WI38 (cell line): ENCODE results near the gene SCAF4.
"Not testable (repeated sequence)": the region's sequence is repeated elsewhere in the genome, so short reads cannot be mapped to it uniquely, and the experiment has no call there.

Source experiments
- H3K4me3 ChIP-seq: 2 replicates; pipeline ENCODE4 v1.5.1; 2011; ENCODE audit warnings: low read depth, mild to moderate bottlenecking, control low read depth, low read length
- TF ChIP-seq, protein P1 (sequence below): IDR thresholded peaks from 2 replicates; pipeline ENCODE4 v1.5.1; 2012; ENCODE audit warnings: low read depth, mild to moderate bottlenecking, control low read depth, low read length

SCAF4 gene

DNA sequence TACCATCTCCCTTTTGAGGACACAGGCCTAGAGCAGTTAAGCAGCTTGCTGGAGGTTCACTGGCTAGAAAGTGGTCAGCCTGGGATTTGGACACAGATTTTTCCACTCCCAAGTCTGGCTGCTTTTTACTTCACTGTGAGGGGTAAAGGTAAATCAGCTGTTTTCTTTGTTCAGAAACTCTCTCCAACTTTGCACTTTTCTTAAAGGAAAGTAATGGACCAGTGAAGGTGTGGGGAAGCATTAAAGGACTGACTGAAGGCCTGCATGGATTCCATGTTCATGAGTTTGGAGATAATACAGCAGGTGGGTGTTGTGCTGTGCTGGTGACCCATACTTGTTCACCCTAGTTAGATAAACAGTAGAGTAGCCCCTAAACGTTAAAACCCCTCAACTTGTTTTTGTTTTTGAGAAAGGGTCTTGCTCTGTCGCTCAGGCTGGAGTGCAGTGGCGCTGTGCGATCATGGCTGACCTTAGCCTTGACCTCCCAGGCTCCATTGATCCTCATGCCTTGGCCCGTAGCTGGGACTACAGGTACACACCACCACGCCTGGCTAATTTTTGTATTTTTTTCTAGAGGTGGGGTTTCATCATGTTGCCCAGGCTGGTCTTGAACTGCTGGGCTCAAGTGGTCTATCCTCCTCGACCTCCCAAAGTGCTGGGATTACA, 68.2 kb downstream of the SCAF4 start:
- TF ChIP-seq, protein P1, sequence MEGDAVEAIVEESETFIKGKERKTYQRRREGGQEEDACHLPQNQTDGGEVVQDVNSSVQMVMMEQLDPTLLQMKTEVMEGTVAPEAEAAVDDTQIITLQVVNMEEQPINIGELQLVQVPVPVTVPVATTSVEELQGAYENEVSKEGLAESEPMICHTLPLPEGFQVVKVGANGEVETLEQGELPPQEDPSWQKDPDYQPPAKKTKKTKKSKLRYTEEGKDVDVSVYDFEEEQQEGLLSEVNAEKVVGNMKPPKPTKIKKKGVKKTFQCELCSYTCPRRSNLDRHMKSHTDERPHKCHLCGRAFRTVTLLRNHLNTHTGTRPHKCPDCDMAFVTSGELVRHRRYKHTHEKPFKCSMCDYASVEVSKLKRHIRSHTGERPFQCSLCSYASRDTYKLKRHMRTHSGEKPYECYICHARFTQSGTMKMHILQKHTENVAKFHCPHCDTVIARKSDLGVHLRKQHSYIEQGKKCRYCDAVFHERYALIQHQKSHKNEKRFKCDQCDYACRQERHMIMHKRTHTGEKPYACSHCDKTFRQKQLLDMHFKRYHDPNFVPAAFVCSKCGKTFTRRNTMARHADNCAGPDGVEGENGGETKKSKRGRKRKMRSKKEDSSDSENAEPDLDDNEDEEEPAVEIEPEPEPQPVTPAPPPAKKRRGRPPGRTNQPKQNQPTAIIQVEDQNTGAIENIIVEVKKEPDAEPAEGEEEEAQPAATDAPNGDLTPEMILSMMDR = no peak
- H3K4me3 ChIP-seq = no peak overlapping the region

DNA sequence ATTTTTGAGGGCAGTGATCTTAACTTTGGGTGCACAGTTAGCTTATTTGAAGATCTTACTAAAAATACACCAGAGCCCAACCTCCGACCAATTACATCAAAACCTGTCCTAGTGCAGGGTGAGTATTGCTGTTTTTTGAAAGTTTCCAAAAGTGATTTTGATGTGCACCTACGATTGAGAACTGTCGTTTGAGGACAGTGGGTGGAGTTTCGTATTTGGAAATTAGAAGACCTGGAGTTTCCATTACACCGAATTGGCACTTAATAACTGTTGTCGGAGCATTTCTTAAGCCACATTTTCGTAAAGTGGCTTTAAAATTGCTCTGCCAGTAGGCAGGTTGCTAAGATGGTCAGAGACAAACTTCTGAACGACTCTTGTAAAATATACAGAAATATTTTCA, 71.3 kb downstream of the SCAF4 start:
- TF ChIP-seq, protein P1 = no peak
- peak overlapping the region; percentile 88 for H3K4me3 ChIP-seq

DNA sequence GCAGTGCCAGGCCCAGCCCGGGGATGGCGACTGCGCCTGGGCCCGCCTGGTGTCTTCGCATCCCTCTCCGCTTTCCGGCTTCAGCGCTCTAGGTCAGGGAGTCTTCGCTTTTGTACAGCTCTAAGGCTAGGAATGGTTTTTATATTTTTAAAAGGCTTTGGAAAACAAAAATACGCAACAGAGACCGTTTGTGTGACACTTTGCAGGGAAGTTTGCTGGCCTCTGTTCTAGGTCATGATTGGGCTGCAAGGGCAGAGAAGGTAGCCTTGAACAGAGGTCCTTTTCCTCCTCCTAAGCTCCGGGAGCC, 71.7 kb downstream of the SCAF4 start:
- TF ChIP-seq, protein P1 = no peak
- peak overlapping the region; percentile 88 for H3K4me3 ChIP-seq

DNA sequence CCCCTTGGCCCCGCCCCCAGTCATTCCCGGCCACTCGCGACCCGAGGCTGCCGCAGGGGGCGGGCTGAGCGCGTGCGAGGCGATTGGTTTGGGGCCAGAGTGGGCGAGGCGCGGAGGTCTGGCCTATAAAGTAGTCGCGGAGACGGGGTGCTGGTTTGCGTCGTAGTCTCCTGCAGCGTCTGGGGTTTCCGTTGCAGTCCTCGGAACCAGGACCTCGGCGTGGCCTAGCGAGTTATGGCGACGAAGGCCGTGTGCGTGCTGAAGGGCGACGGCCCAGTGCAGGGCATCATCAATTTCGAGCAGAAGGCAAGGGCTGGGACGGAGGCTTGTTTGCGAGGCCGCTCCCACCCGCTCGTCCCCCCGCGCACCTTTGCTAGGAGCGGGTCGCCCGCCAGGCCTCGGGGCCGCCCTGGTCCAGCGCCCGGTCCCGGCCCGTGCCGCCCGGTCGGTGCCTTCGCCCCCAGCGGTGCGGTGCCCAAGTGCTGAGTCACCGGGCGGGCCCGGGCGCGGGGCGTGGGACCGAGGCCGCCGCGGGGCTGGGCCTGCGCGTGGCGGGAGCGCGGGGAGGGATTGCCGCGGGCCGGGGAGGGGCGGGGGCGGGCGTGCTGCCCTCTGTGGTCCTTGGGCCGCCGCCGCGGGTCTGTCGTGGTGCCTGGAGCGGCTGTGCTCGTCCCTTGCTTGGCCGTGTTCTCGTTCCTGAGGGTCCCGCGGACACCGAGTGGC, 72.2 kb downstream of the SCAF4 start, which contains the start of gene SOD1:
SOD1 (plus strand) TSS at position 158 of the 723 bp plus-strand sequence; CDS start at position 235, 77 bp downstream.
- TF ChIP-seq, protein P1 = no peak
- peak within 1 kb of the TSS; percentile 88 for H3K4me3 ChIP-seq

DNA sequence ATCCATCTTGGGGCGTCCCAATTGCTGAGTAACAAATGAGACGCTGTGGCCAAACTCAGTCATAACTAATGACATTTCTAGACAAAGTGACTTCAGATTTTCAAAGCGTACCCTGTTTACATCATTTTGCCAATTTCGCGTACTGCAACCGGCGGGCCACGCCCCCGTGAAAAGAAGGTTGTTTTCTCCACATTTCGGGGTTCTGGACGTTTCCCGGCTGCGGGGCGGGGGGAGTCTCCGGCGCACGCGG, 72.7 kb downstream of the SCAF4 start:
- peak overlapping the region; percentile 88 for H3K4me3 ChIP-seq
- TF ChIP-seq, protein P1 = no peak

DNA sequence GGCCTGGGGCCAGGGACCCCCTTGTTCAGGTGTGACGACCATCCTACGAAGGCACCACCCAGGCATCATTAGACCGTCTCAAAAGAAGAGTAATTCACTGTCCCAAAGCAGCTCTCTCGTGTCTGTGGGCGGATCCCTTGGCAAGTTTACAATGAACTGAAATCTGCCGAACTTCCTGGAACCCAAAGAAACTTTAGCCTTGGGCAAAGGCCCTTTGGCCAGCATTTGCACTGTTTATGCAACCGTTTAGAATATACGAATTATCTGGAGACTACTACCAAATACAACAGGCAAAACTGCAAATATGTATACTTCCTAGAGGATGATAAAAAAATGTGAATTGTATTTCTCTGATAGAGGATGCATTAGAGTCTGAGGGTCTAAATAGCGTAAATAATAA, 73.9 kb downstream of the SCAF4 start:
- TF ChIP-seq, protein P1 = no peak
- H3K4me3 ChIP-seq = no peak overlapping the region

DNA sequence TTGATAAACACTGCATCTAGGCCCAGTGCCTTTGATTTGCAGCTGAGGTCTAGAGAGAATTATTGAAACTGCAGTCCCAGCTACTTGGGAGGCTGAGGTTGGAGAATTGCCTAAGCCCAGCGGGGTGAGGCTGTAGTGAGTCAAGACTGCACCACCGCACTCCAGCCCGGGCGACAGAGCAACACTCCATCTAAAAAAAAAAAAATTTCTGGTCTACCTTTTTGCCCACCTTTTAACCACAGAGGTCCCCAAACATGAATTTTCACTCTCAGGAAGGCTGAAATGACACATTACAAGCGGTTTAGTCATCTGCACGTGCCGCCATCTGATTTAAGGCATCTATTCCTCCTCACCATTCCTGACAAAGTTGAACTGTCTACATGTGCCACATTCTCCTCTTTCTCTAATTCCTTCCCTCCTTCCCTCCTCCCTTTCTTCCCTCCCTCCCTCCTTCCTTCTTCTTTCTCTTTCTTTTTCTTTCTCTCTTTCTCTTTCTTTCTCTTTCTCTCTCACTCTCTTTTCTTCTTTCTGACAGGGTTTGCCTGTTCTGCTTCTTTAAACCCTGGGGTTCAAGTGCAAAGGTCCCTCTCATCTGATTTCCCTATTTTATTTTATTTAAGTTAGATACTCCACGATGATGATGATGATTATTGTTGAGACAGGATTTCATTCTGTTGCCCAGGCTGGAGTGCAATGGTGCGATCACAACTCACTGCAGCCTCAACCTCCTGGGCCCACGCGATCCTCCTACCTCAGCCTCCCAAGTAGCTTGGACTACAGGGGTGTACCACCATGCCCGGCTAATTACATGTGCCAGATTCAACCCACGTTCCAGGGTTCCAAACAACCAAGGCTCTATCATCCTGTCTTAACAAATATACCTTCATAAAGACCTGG, 75.5 kb downstream of the SCAF4 start:
- H3K4me3 ChIP-seq = no peak overlapping the region
- TF ChIP-seq, protein P1 = no peak

DNA sequence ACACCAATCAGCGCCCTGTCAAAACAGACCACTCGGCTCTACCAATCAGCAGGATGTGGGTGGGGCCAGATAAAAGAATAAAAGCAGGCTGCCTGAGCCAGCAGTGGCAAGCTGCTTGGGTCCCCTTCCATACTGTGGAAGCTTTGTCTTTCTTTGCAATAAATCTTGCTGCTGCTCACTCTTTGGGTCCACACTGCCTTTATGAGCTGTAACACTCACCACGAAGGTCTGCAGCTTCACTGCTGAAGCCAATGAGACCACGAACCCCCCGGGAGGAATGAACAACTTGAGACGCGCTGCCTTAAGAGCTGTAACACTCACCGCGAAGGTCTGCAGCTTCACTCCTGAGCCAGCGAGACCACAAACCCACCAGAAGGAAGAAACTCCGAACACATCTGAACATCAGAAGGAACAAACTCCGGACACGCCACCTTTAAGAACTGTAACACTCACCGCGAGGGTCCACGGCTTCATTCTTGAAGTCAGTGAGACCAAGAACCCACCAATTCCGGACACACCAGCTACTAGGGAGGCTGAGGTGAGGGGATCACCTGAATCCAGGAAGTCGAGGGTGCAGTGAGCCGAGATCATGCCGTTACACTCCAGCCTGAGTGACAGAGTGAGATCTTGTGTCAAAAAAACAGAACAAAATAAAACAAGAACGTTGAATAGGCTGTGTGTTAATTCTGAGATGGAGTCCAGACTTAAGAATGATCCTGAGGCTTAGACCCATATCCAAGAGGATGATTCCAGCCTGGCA, 76.9 kb downstream of the SCAF4 start:
- not testable (repeated sequence) for H3K4me3 ChIP-seq
